Mesenchymal stem cell (in vitro differentiated cells and primary cell): Measurements from ENCODE around the gene MAPK10.

Experiments used
- DNase-seq: peaks from one replicate; pipeline ENCODE4 v3.0.0-alpha.2; 2013
- H2AFZ ChIP-seq: one replicate; pipeline ENCODE4 v1.6.1; 2013; ENCODE audit warnings: low read depth, mild to moderate bottlenecking, control low read depth, inconsistent platforms, low read length, moderate library complexity
- H2AK5ac ChIP-seq: 2 replicates; pipeline ENCODE4 v1.6.1; 2013; ENCODE audit warnings: low read length, moderate library complexity, mild to moderate bottlenecking, inconsistent platforms; ENCODE audit not compliant: severe bottlenecking
- H2BK120ac ChIP-seq: one replicate; pipeline ENCODE4 v1.6.1; 2013; ENCODE audit warnings: low read depth, mild to moderate bottlenecking, inconsistent platforms, low read length, moderate library complexity
- H2BK12ac ChIP-seq, 2 experiments: one replicate each; pipeline ENCODE4 v1.6.1; 2013; ENCODE audit warnings: inconsistent platforms in 2 of 2, low read length in 2 of 2, mild to moderate bottlenecking in 2 of 2, moderate library complexity in 2 of 2, control low read depth in 1 of 2
- H2BK15ac ChIP-seq: one replicate; pipeline ENCODE4 v1.6.1; 2013; ENCODE audit warnings: mild to moderate bottlenecking, low read depth, inconsistent platforms; ENCODE audit not compliant: poor library complexity, severe bottlenecking
- H2BK5ac ChIP-seq: 2 replicates; pipeline ENCODE4 v1.6.1; 2013; ENCODE audit warnings: low read depth, mild to moderate bottlenecking, low read length, control low read depth, inconsistent platforms; ENCODE audit not compliant: poor library complexity, severe bottlenecking
- H3K14ac ChIP-seq, 2 experiments: one replicate each; pipeline ENCODE4 v1.6.1; 2013; ENCODE audit warnings: inconsistent platforms in 2 of 2, low read length in 2 of 2, control low read depth in 1 of 2, mild to moderate bottlenecking in 1 of 2, moderate library complexity in 1 of 2
- H3K18ac ChIP-seq, 2 experiments: one replicate each; pipeline ENCODE4 v1.6.1; 2013; ENCODE audit warnings: inconsistent platforms in 2 of 2, low read length in 2 of 2, control low read depth in 1 of 2, low read depth in 1 of 2, mild to moderate bottlenecking in 1 of 2
- H3K23ac ChIP-seq, 2 experiments: one replicate each; pipeline ENCODE4 v1.6.1; 2013; ENCODE audit warnings: inconsistent platforms in 2 of 2, low read length in 2 of 2, mild to moderate bottlenecking in 2 of 2, moderate library complexity in 2 of 2, control low read depth in 1 of 2
- H3K27ac ChIP-seq: 2 replicates; pipeline ENCODE4 v1.5.1; 2013; ENCODE audit warnings: mild to moderate bottlenecking, moderate library complexity, low read length, control low read depth, inconsistent platforms; ENCODE audit not compliant: poor library complexity, severe bottlenecking
- H3K27me3 ChIP-seq, 2 experiments: 2 replicates each; pipeline versions ENCODE4 v1.6.1 to v1.7.0; 2013; ENCODE audit warnings: low read length in 2 of 2, mild to moderate bottlenecking in 2 of 2, moderate library complexity in 2 of 2, control low read depth in 1 of 2, inconsistent platforms in 1 of 2; ENCODE audit not compliant: control insufficient read depth in 1 of 2, insufficient read depth in 1 of 2
- H3K36me3 ChIP-seq, 2 experiments: 2 replicates each; pipeline versions ENCODE4 v1.6.1 to v1.7.0; 2013; ENCODE audit warnings: low read length in 2 of 2, control low read depth in 1 of 2, inconsistent platforms in 1 of 2, low read depth in 1 of 2, mild to moderate bottlenecking in 1 of 2; ENCODE audit not compliant: insufficient read depth in 2 of 2, control insufficient read depth in 1 of 2
- H3K4ac ChIP-seq, 2 experiments: one replicate each; pipeline ENCODE4 v1.6.1; 2013; ENCODE audit warnings: inconsistent platforms in 2 of 2, low read length in 2 of 2, mild to moderate bottlenecking in 2 of 2, moderate library complexity in 2 of 2, control low read depth in 1 of 2, low read depth in 1 of 2
- H3K4me1 ChIP-seq: 2 replicates; pipeline ENCODE4 v1.6.1; 2013; ENCODE audit warnings: low read depth, low read length, control low read depth; ENCODE audit not compliant: control insufficient read depth, insufficient read depth
- H3K4me2 ChIP-seq: 2 replicates; pipeline ENCODE4 v1.6.1; 2013; ENCODE audit warnings: low read length, mild to moderate bottlenecking, inconsistent platforms; ENCODE audit not compliant: poor library complexity, severe bottlenecking
- H3K4me3 ChIP-seq, 2 experiments: 2 replicates each; pipeline versions ENCODE4 v1.5.1 to v1.7.0; 2013; ENCODE audit warnings: low read length in 2 of 2, mild to moderate bottlenecking in 2 of 2, control low read depth in 1 of 2, low read depth in 1 of 2; ENCODE audit not compliant: insufficient read depth in 1 of 2
- H3K79me1 ChIP-seq: replicated peaks from 2 replicates; pipeline ENCODE4 v1.6.1; 2013; ENCODE audit warnings: mild to moderate bottlenecking, control low read depth, low read length, inconsistent platforms; ENCODE audit not compliant: poor library complexity, severe bottlenecking
- H3K9ac ChIP-seq: 2 replicates; pipeline ENCODE4 v1.7.0; 2013; ENCODE audit warnings: mild to moderate bottlenecking, low read length, moderate library complexity
- H3K9me3 ChIP-seq: 2 replicates; pipeline ENCODE4 v1.7.0; 2013; ENCODE audit warnings: mild to moderate bottlenecking, low read length; ENCODE audit not compliant: control insufficient read depth
- H4K8ac ChIP-seq: one replicate; pipeline ENCODE4 v1.6.1; 2013; ENCODE audit warnings: inconsistent platforms, mild to moderate bottlenecking, low read length, moderate library complexity
- H4K91ac ChIP-seq: one replicate; pipeline ENCODE4 v1.6.1; 2013; ENCODE audit warnings: mild to moderate bottlenecking, low read length, inconsistent platforms
- WGBS: methylation state at CpG from one replicate; pipeline ENCODE4 v1.1.7; 2013; ENCODE audit warnings: mixed read lengths; 5-methylcytosine and 5-hydroxymethylcytosine counted together

The MAPK10 gene

GRCh38 chr4:86362510-86362909 is 2.7 kb upstream of the MAPK10 start:
- Histone ChIP-seq H3K4me3 (no peak overlapping the region), H3K9ac (no peak overlapping the region), H2BK120ac (no peak overlapping the region), H2BK15ac (no peak overlapping the region), H2BK12ac (no peak overlapping the region), H3K18ac (no peak overlapping the region), H3K27me3 (no peaks in the 10 kb centered on the region), H3K79me1 (no peaks in the 10 kb centered on the region), H3K4me1 (peaks cover 4% of the 10 kb centered on the region), H3K14ac (no peak overlapping the region), H4K8ac (no peak overlapping the region), H2AFZ (no peak overlapping the region), H3K36me3 (no peaks in the 10 kb centered on the region), H2BK5ac (no peak overlapping the region), H2AK5ac (no peak overlapping the region), H4K91ac (no peak overlapping the region), H3K23ac (no peak overlapping the region), H3K4me2 (no peak overlapping the region), H3K4ac (no peak overlapping the region), H3K27ac (no peak overlapping the region), H3K9me3 (no peaks in the 10 kb centered on the region)
- no peak for DNase-seq

DNA sequence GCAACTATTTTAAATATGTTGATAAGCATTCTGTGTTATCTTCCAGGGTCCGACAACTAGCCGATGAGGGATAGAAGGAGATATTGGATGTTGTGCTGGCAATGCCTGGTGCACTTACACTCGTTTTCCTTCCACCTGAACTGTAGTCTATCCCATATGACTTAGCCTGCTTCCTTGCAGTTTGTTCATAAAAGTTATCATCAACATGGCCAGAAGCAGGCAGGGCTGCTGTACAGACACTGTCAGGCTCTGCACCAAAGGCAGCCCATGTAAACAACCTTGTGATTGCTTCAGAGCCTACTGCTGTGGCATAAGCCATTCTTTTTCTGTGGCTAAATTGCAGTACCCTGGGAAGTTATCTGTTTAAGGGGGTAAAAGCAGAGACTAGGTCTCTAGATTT is 1.6 kb downstream of the MAPK10 start:
- Histone ChIP-seq H3K4me2 (no peak overlapping the region), H3K4ac (no peak overlapping the region), H3K27me3 (no peaks in the 10 kb centered on the region), H2AFZ (no peak overlapping the region), H3K27ac (no peak overlapping the region), H3K9ac (no peak overlapping the region), H3K9me3 (no peaks in the 10 kb centered on the region), H3K36me3 (no peaks in the 10 kb centered on the region), H3K18ac (no peak overlapping the region), H2BK15ac (no peak overlapping the region), H3K4me3 (no peak overlapping the region), H3K14ac (no peak overlapping the region), H4K91ac (no peak overlapping the region), H2AK5ac (no peak overlapping the region), H4K8ac (no peak overlapping the region), H3K23ac (no peak overlapping the region), H2BK5ac (no peak overlapping the region), H2BK12ac (no peak overlapping the region), H3K4me1 (peaks cover 4% of the 10 kb centered on the region), H2BK120ac (no peak overlapping the region), H3K79me1 (no peaks in the 10 kb centered on the region)
- WGBS: 46% methylated on average over 3 of the region's 3 CpGs
- peak; percentile 85 for DNase-seq

GRCh38 chr4:86357608-86358007 is 2.2 kb downstream of the MAPK10 start:
- H3K18ac ChIP-seq: no peak overlapping the region
- no peak overlapping the region for H3K9ac ChIP-seq
- H2BK120ac ChIP-seq: no peak overlapping the region
- H2BK5ac ChIP-seq: no peak overlapping the region
- no peak overlapping the region for H2BK12ac ChIP-seq
- H3K79me1 ChIP-seq: no peaks in the 10 kb centered on the region
- peaks cover 4% of the 10 kb centered on the region for H3K4me1 ChIP-seq
- no peak overlapping the region for H3K23ac ChIP-seq
- H3K4me2 ChIP-seq: no peak overlapping the region
- no peak overlapping the region for H3K4ac ChIP-seq
- H3K36me3 ChIP-seq: no peaks in the 10 kb centered on the region
- H3K4me3 ChIP-seq: no peak overlapping the region
- DNase-seq: no peak
- H3K27me3 ChIP-seq: no peaks in the 10 kb centered on the region
- H2BK15ac ChIP-seq: no peak overlapping the region
- H4K91ac ChIP-seq: no peak overlapping the region
- WGBS: no CpG with 5 or more reads among the region's 1 CpG
- no peak overlapping the region for H2AFZ ChIP-seq
- no peak overlapping the region for H2AK5ac ChIP-seq
- H3K27ac ChIP-seq: no peak overlapping the region
- H3K9me3 ChIP-seq: no peaks in the 10 kb centered on the region
- H3K14ac ChIP-seq: no peak overlapping the region
- no peak overlapping the region for H4K8ac ChIP-seq

DNA sequence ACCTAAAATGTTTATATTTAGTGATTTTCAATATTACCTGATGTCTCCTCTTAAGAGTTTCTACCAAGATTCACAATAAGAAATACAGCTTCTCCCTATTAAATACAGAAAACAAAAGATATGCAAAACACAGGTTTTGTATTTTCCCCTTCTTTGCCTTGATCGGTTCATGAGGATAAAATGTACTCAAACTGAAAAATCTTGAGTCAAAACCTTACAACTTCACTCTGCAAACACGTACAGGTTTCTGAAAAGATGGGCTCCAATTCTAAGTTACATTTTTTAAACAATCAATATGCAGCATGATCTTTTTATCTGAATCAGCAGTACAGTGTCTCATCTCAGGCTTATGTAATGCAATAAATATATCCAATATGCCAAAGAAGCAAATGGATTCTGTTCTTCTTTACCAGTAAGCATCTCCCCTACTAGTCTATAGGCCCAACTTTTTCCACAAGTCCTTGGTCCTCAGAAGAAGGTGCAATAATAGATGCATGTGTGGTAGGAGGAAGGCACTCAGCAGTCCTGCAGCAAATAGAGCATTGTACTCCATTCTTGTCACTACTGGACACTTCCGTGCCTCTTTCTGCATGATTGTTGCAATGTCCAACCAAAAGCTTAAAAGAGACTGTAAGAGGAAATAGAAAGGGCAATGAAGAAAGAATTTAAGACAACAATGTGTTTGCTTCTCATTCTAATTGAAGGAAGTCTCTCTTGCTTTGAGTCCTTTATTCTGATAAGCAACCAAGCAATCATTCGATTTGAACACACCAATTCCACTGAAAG is 3.2 kb downstream of the MAPK10 start:
- H4K91ac ChIP-seq: no peak overlapping the region
- no peak overlapping the region for H2BK15ac ChIP-seq
- H3K79me1 ChIP-seq: no peaks in the 10 kb centered on the region
- no peaks in the 10 kb centered on the region for H3K9me3 ChIP-seq
- H2AFZ ChIP-seq: no peak overlapping the region
- 93% methylated on average over 3 of the region's 4 CpGs for WGBS
- H2BK120ac ChIP-seq: no peak overlapping the region
- no peak overlapping the region for H4K8ac ChIP-seq
- no peak overlapping the region for H2BK12ac ChIP-seq
- no peak overlapping the region for H2BK5ac ChIP-seq
- H3K4me2 ChIP-seq: no peak overlapping the region
- H3K27ac ChIP-seq: no peak overlapping the region
- peaks cover 4% of the 10 kb centered on the region for H3K4me1 ChIP-seq
- H3K14ac ChIP-seq: no peak overlapping the region
- H3K4me3 ChIP-seq: no peak overlapping the region
- no peaks in the 10 kb centered on the region for H3K36me3 ChIP-seq
- H3K4ac ChIP-seq: no peak overlapping the region
- H3K9ac ChIP-seq: no peak overlapping the region
- no peak overlapping the region for H3K23ac ChIP-seq
- no peak overlapping the region for H2AK5ac ChIP-seq
- no peaks in the 10 kb centered on the region for H3K27me3 ChIP-seq
- no peak for DNase-seq
- peak overlapping the region in 1 of 2 experiments; percentile 46 for H3K18ac ChIP-seq
